Measurements from ENCODE around the gene UGT3A2. TPM values are rescaled to one million over a fixed set of nuclear protein-coding genes. Genes with fewer than 3 reads are reported as not detected.
A peak's percentile ranks its signal among the peaks of the same experiment; 100 is the strongest.

UGT3A2 gene, protein sequence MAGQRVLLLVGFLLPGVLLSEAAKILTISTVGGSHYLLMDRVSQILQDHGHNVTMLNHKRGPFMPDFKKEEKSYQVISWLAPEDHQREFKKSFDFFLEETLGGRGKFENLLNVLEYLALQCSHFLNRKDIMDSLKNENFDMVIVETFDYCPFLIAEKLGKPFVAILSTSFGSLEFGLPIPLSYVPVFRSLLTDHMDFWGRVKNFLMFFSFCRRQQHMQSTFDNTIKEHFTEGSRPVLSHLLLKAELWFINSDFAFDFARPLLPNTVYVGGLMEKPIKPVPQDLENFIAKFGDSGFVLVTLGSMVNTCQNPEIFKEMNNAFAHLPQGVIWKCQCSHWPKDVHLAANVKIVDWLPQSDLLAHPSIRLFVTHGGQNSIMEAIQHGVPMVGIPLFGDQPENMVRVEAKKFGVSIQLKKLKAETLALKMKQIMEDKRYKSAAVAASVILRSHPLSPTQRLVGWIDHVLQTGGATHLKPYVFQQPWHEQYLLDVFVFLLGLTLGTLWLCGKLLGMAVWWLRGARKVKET
- 19.4 and 20.4 TPM in 2 replicates for total RNA-seq (2021; fragmentation: NEBNext Ultra II Directional; extraction: Animal tissue kit (Norgen Biotek cat#: 25700))
- polyA plus RNA-seq (2011; rRNA removed): 20.6 and 28.8 TPM in 2 replicates
- 24.9 TPM for polyA plus RNA-seq (2011; cell fraction: cytosol; rRNA removed)
- polyA plus RNA-seq (2011; cell fraction: nucleus; rRNA removed): 21.1 TPM
- polyA plus RNA-seq (2012, experiment 1 of 2): 21.0 to 26.6 TPM (median 24.5 TPM) in 4 replicates
- polyA plus RNA-seq (2012, experiment 2 of 2): 30.2 TPM
- 36.0 TPM for polyA plus RNA-seq (2013, experiment 1 of 2)
- polyA plus RNA-seq (2013, experiment 2 of 2): 38.9 TPM
- polyA minus RNA-seq (2011; rRNA and poly(A)+ RNA removed): 41.4 and 47.1 TPM in 2 replicates
- 12.7 TPM for polyA minus RNA-seq (2011; cell fraction: cytosol; rRNA and poly(A)+ RNA removed)
- 24.9 TPM for polyA minus RNA-seq (2011; cell fraction: nucleus; rRNA and poly(A)+ RNA removed)
- long read RNA-seq, experiment 1, transcript UGT3A2-201 (7 exons, 2,355 nt): major isoform, 12 of 36 reads
- long read RNA-seq, experiment 1, partial matches to known transcripts: 14 of 36 reads
- long read RNA-seq, experiment 1, other reads (novel, unspliced or antisense): 8 of 36 reads
- long read RNA-seq, experiment 2, transcript UGT3A2-201 (7 exons, 2,355 nt): major isoform, 6 of 19 reads
- long read RNA-seq, experiment 2, partial matches to known transcripts: 11 of 19 reads
- long read RNA-seq, experiment 2, other reads (novel, unspliced or antisense): 1 of 19 reads

DNA sequence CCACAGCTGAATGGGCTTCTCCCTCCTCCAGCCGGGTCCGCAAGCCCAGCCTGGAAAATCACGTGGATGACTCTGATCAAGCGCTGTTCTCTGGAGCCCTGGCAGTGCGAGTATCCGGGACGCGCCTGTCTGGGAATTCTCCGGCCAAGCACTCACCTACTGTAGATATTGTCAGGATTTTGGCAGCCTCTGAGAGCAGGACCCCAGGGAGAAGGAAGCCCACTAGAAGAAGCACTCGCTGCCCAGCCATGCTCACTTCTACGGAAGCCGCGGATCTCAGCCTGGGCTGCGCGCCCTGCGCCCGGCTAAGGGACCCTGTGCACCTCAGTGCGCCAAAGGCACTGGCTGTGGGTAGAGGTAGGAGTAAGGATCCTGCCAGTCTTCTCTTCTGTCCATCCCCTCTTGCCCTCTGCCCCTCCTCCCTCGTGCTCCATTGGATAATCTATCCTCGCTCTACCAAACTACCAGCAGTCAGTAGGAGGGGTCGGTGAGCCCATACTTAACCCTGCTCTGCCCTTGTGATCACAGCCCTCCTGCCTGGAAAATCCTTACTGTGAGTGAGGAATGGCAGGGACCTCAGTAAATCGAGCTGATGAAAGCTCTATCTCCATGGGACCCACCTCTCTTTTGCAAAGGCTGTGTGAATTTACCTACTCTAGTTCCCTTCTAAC is at the start of gene UGT3A2:
TSS of gene UGT3A2 (minus strand) at position 343 of the 671 bp plus-strand sequence. CDS start at position 250, 93 bp downstream.
- Histone ChIP-seq H3K9ac (replicated peaks in 1 of 4; ENCODE audit: extremely low read depth in 1 of 4, low read depth in 3 of 4, low read length in 3 of 4) (peak within 1 kb of the TSS in 3 of 4 experiments; percentile 38 to 62 (median 52); a peak in 6 of 7 replicates), H3K18ac (ENCODE audit: extremely low read depth, low read length) (peak within 1 kb of the TSS; percentile 83), H3K27ac (ENCODE audit: low read depth, low read length) (no peak within 1 kb of the TSS), H3K9me3 (ENCODE audit: insufficient read depth in 2 of 2, low read depth in 1 of 2, low read length in 1 of 2) (no peaks in the 10 kb centered on the region), H3K27me3 (replicated peaks in 1 of 4; ENCODE audit: control insufficient read depth in 3 of 4, extremely low read depth in 1 of 4, insufficient read depth in 3 of 4, low read length in 3 of 4) (no peaks in the 10 kb centered on the region; a peak in 1 of 7 replicates), H3K79me1 (ENCODE audit: low read depth, low read length) (no peaks in the 10 kb centered on the region), H4K20me1 (replicated peaks in 1 of 2; ENCODE audit: control insufficient read depth in 1 of 2, insufficient read depth in 2 of 2, low read length in 2 of 2) (no peaks in the 10 kb centered on the region), H3K4me2 (ENCODE audit: insufficient read depth in 1 of 2, low read depth in 2 of 2, low read length in 2 of 2) (peak within 1 kb of the TSS; percentile 75 to 81), H3K56ac (replicated peaks; ENCODE audit: insufficient read length, low read depth, low read length) (no peak within 1 kb of the TSS), H3K4me3 (ENCODE audit: extremely low read depth in 1 of 4, insufficient read depth in 2 of 4, low read depth in 3 of 4, low read length in 4 of 4) (peak within 1 kb of the TSS; percentile 65 to 77 (median 76)), H4K5ac (ENCODE audit: insufficient read length, low read depth, low read length) (no peak within 1 kb of the TSS), H3K79me2 (ENCODE audit: control insufficient read depth in 1 of 2, insufficient read depth in 2 of 2, low read length in 2 of 2) (0 out of 4 replicates have a peak, but pooled peaks cover 0 to 2% of the 10 kb centered on the region in 2 experiments), H3K14ac (ENCODE audit: insufficient read length) (no peak within 1 kb of the TSS), H2BK5ac (ENCODE audit: low read depth, low read length) (peak within 1 kb of the TSS; percentile 69; the same call in 1 of the 2 replicates), H4K91ac (replicated peaks; ENCODE audit: insufficient read length, low read length) (no peak within 1 kb of the TSS), H3K4ac (replicated peaks; ENCODE audit: insufficient read length, low read depth, low read length) (no peak within 1 kb of the TSS), H3K4me1 (replicated peaks in 1 of 4; ENCODE audit: control insufficient read depth in 3 of 4, insufficient read depth in 4 of 4, low read length in 3 of 4) (peaks cover 0 to 6% (median 4%) of the 10 kb centered on the region in 4 experiments; a peak in 4 of 7 replicates), H3K36me3 (ENCODE audit: control insufficient read depth in 2 of 4, insufficient read depth in 4 of 4, low read length in 3 of 4) (peaks cover 0 to 12% (median 6%) of the 10 kb centered on the region in 4 experiments; a peak in 4 of 8 replicates), H2BK120ac (replicated peaks; ENCODE audit: low read depth, low read length) (no peak within 1 kb of the TSS), H3K23me2 (ENCODE audit: low read depth, low read length) (peaks cover 6% of the 10 kb centered on the region; the same call in 1 of the 2 replicates), H2BK15ac (ENCODE audit: low read length) (no peak within 1 kb of the TSS), H2BK20ac (ENCODE audit: low read length) (no peak within 1 kb of the TSS), H4K8ac (ENCODE audit: extremely low read depth, insufficient read depth, low read length) (no peak within 1 kb of the TSS), H3K23ac (ENCODE audit: insufficient read length) (no peak within 1 kb of the TSS), H2AFZ (ENCODE audit: low read length) (peak within 1 kb of the TSS; percentile 98), H2BK12ac (ENCODE audit: low read depth, low read length) (0 out of 2 replicates have a peak within 1 kb of the TSS, but pooled peaks have one; percentile 31), H2AK5ac (ENCODE audit: low read depth, low read length) (no peak within 1 kb of the TSS)
- WGBS, 2 experiments (ENCODE audit: extremely low coverage in 1 of 2, insufficient coverage in 1 of 2, insufficient read length in 1 of 2, insufficient replicate concordance in 2 of 2, low coverage in 1 of 2, low lambda C conversion rate in 2 of 2, missing lambda C conversion rate in 1 of 2): 1% methylated on average over 21 of the region's 22 CpGs; no CpG with 5 or more reads in 1 of the 2 experiments
- FAIRE-seq (peak; percentile 98), DNase-seq (ENCODE audit: low read depth in 1 of 2, low spot score in 2 of 2) (peak; percentile 86)
- POLR2A ChIA-PET (ENCODE audit: partially characterized antibody): interaction anchor here (0.7 to 2.0 kb wide), 6 partner anchors 10 to 194 kb away, joined by 3 to 13 read pairs (median 3); partner anchors contain the start of genes LMBRD2 and SKP2
- CTCF ChIA-PET (ENCODE audit: partially characterized antibody): interaction anchor here (0.6 to 1.7 kb wide), 11 partner anchors 12 to 575 kb away, joined by 3 to 6 read pairs (median 4); partner anchors contain the start of genes LMBRD2, SKP2 and SPEF2
- no peak for TF ChIP-seq CEBPB (IDR thresholded peaks at IDR 0.05; ENCODE audit: low read depth, low read length)
- no peak for TF ChIP-seq CBX8 (IDR thresholded peaks at IDR 0.05; ENCODE audit: borderline replicate concordance, low read depth, low read length)
- no peak for TF ChIP-seq POU5F1 (IDR thresholded peaks at IDR 0.05; ENCODE audit: low read depth, low read length)
- TF ChIP-seq ASH2L (IDR thresholded peaks at IDR 0.05; ENCODE audit: low read length): peak; percentile 68
- TF ChIP-seq EP300 (IDR thresholded peaks at IDR 0.05; ENCODE audit: borderline replicate concordance in 1 of 2, low read depth in 2 of 2, low read length in 2 of 2): no peak
- TF ChIP-seq KDM4A (IDR thresholded peaks at IDR 0.05; ENCODE audit: low read depth, low read length, severe bottlenecking): peak; percentile 90

All from H1 (cell line).